GM12864 (cell line): ENCODE measurements around the gene DYNLT2.

ENCODE experiments used
- DNase-seq: peaks from one replicate; pipeline ENCODE4 v3.0.0-alpha.2; 2011; ENCODE audit warnings: low read depth
- H3K4me3 ChIP-seq: 2 replicates; pipeline ENCODE4 v1.5.1; 2011; ENCODE audit warnings: mild to moderate bottlenecking, low read depth, low read length, control low read depth
- TF ChIP-seq, protein P1 (sequence below): IDR thresholded peaks from 2 replicates; pipeline ENCODE4 v1.5.1; 2011; ENCODE audit warnings: low read depth, mild to moderate bottlenecking, moderate library complexity, low read length, control low read depth, inconsistent platforms; ENCODE audit errors: missing control alignments

The DYNLT2 gene, protein sequence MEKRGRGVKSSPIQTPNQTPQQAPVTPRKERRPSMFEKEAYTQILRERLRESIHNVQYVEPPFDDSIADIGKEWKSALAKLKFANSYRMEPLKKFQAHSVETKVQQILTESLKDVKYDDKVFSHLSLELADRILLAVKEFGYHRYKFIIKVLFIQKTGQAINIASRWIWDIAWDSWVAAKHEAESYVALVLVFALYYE

DNA sequence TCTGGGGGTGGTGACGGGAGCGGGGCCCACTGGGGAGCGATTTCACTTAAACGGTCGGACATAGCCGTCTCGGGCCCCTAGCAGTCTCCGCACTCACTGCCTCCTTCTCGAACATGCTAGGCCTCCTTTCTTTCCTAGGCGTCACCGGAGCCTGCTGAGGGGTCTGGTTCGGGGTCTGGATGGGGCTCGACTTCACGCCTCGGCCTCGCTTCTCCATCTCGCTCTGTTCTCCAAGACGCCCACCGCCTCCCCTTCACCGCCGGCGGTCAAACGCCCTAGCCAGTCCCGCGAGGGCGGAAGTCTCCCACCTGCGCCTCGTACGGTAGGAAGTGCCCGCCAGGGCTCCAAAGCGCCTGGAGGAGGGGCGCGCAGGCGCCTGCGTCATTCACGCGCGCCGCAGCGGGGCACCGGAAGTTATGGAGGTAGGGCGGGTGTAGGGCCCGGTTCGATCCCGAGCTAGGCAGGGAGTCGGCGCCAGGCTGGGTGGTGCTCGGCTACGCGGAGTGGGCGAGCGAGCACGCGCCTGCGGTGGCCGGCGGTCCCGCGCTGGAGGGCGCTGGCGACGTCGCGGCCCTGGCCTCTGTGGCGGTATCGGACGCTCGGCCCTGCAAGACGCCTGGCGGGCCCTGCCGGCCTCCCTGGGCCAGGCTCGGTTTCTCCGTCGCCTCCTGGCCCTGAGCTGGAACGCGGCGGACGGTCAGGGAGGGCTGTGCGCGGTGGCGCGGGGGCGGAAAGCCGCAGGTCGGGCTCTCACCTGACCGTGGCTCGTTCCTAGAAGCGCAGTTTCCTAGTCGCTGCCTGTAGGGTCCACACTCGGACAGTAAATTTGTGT lies at the start of gene DYNLT2, which contains the start of gene ERMARD:
TSS of gene DYNLT2 (minus strand) at position 331 of the 832 bp plus-strand sequence. CDS start at position 217, 114 bp downstream.
TSS of gene ERMARD (plus strand) at position 381 of the 832 bp plus-strand sequence. CDS start at position 417, 36 bp downstream.
- peak; percentile 73 for DNase-seq
- peak within 1 kb of the TSS; percentile 88 for H3K4me3 ChIP-seq
- TF ChIP-seq, protein P1, sequence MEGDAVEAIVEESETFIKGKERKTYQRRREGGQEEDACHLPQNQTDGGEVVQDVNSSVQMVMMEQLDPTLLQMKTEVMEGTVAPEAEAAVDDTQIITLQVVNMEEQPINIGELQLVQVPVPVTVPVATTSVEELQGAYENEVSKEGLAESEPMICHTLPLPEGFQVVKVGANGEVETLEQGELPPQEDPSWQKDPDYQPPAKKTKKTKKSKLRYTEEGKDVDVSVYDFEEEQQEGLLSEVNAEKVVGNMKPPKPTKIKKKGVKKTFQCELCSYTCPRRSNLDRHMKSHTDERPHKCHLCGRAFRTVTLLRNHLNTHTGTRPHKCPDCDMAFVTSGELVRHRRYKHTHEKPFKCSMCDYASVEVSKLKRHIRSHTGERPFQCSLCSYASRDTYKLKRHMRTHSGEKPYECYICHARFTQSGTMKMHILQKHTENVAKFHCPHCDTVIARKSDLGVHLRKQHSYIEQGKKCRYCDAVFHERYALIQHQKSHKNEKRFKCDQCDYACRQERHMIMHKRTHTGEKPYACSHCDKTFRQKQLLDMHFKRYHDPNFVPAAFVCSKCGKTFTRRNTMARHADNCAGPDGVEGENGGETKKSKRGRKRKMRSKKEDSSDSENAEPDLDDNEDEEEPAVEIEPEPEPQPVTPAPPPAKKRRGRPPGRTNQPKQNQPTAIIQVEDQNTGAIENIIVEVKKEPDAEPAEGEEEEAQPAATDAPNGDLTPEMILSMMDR = no peak

DNA sequence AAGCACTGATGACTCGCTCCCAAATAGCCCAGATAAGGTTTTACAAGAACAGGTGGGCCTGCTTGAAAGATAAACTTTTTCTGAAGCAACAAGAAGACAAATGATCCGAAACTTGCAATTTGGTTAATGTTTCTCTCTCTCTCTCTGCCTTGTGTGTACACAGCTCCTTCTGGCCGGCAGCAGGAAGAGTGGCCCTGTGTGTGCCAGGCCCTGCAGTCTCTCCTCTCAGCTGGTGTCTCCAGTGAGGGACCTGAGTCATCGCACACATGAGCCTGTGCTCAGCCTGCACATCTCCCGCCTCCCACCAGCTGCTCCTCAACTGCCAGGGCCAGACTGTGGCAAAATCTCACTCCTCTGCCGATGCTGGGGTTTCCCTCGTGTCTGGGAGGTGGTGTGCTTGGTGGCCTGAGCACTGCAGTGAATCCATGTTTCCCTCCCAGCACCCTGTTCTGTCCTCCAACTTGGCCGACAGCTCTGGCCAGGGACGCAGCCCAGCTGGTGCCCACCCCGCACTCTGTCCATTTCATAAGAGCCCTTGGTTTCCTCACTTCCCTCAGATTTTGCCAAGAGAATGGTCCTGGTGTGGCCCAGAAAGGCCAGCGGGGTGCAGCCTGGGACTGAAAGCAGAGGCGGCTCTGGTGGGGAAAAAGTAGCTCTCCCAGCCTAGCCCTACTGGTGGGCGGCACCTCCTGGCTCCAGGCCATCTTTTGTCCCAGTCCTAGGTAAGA lies 49.5 kb upstream of the DYNLT2 start:
- H3K4me3 ChIP-seq = no peak overlapping the region
- DNase-seq = no peak
- TF ChIP-seq, protein P1 = no peak

DNA sequence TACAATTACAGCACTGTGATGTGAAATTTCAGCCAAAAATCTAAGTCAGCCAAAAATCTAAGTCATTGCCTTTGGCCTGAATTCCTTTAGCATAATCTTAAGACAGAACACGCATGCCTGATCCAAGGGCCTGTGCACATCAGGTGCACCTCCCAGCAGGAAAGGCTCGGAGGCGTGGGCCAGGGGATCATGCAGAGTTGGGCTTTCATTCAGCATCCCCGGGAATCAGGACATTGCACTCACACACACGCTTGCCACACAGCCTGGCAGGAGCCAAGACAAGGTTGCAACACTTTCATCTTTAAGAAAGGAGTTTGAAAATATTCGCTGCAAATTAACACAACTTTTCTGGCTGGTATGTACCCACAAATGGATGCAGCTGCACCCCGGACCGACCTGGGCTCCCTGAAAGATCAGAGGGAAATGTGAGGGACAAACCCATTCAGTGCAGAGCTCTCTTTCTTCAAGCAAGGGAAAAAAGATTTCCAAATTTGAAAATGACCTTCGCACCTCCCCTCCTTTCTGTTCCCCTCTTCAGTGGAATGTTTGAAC lies 48.8 kb upstream of the DYNLT2 start:
- H3K4me3 ChIP-seq = no peak overlapping the region
- TF ChIP-seq, protein P1 = no peak
- DNase-seq = no peak

DNA sequence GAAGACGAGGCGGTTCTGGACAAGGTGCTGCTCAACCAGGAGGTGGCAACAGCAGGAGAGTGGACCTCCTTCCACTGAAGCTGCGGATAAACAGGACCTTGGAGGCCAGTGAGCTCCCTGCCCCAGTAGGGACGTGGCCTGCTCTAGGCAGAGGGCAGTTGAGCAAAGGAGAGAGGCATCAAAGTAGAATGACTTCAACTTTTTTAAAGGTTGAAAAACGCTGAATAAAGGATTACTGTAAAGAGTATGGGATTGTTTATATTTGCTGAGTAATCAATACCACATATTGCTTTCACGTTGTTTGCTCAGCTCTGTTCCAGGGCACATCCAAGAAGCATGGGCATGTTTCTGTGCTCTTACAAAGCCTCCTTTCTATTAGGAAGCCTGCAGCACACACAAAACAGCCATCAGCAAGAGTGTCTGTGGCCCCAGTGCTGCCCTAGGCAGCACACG lies 48.1 kb upstream of the DYNLT2 start:
- TF ChIP-seq, protein P1 = no peak
- H3K4me3 ChIP-seq = no peak overlapping the region
- no peak for DNase-seq

DNA sequence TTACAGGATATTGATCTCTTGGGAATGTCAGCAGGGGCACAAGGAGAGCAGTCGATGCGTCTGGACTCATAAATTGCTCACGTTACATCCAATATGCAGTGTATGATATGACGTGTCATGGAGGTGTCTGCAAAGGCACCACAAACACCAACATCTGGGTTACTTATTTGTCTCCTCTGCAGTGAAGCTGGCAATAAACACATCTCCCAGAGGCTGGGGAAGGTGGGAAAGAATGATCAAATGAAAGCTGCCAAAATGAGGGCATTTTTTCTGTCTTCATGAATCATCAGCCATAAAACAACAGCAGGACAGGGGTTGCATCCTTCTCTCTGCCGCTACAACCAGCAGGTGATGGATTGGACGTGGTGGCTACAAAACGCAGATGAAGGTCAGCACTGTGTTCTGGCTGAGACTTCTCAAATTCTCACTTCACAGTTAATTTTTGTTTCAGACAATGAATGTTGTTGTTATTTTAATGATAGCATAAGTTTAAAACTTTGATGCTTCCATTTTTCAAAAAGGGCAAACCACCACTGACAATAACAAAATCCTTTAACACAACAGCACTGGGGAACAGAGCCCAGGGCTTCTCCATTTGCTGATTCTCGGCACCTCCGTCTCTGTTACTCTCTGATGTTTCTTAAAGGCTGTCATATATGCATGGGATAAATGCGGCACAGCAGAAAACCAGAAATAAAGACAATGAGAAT lies 47.5 kb upstream of the DYNLT2 start:
- no peak overlapping the region for H3K4me3 ChIP-seq
- TF ChIP-seq, protein P1 = no peak
- no peak for DNase-seq

DNA sequence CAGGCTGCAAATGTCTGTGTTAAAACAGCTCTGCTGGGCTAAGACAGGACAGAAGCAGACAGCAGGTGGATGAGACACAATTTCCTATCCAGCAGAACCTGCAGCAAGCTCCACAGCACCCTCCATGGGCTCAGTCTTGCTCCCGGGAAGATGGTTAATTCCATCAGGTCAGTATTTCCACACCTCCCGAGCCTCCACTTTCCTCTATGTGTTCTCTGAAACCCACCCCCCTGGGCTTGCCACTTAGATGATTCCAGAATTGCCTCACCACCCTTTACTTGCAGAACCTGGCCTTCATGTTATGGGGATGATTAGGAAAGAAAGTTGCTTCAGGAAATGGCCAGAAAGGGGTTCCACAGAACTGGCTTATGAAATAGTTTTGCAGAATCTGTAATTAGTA lies 43.8 kb upstream of the DYNLT2 start:
- DNase-seq = no peak
- TF ChIP-seq, protein P1 = no peak

More for the DNA sequence above, 43.8 kb upstream of the DYNLT2 start:
- H3K4me3 ChIP-seq = no peak overlapping the region
